ENCODE data around the gene PCNT. TPM values are rescaled to one million over a fixed set of nuclear protein-coding genes. Genes with fewer than 3 reads are reported as not detected.

The PCNT gene
- total RNA-seq, 1 donor from 2014 or later = 11.1 TPM

DNA sequence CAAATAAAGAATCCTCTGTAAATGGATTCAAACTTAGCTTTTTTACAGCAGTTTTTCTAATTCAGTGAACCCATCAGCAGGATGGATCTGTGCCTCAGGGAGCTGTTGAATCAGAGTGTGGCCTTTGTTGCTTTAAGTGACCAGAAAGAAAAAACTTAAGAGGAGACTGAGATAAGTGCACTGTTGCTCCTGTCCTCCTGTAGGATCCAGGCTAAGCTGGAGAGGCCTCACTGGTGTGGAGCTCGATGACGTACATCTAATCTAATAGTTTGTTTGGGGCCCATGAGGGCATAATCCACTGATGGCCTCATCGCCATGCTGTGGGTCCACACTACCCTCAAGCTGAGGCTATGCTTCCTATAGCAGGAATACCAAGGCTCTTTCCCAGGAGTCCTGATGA lies 145.3 kb downstream of the PCNT start:
- FAIRE-seq = no peak

GRCh38 chr21:46471514-46471913 lies 147.6 kb downstream of the PCNT start:
- DNase-seq (ENCODE audit: low read depth) = no peak
- no peaks in the 10 kb centered on the region for H3K27me3 ChIP-seq (ENCODE audit: control insufficient read depth, insufficient read depth, low read length)
- TF ChIP-seq, protein P1, sequence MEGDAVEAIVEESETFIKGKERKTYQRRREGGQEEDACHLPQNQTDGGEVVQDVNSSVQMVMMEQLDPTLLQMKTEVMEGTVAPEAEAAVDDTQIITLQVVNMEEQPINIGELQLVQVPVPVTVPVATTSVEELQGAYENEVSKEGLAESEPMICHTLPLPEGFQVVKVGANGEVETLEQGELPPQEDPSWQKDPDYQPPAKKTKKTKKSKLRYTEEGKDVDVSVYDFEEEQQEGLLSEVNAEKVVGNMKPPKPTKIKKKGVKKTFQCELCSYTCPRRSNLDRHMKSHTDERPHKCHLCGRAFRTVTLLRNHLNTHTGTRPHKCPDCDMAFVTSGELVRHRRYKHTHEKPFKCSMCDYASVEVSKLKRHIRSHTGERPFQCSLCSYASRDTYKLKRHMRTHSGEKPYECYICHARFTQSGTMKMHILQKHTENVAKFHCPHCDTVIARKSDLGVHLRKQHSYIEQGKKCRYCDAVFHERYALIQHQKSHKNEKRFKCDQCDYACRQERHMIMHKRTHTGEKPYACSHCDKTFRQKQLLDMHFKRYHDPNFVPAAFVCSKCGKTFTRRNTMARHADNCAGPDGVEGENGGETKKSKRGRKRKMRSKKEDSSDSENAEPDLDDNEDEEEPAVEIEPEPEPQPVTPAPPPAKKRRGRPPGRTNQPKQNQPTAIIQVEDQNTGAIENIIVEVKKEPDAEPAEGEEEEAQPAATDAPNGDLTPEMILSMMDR (IDR thresholded peaks at IDR 0.05; ENCODE audit: insufficient read depth, low read length, severe bottlenecking) = no peak
- H3K36me3 ChIP-seq (ENCODE audit: control insufficient read depth, insufficient read depth, low read length) = peaks cover 5% of the 10 kb centered on the region
- H3K4me3 ChIP-seq (ENCODE audit: low read depth, low read length) = no peak overlapping the region
- FAIRE-seq = no peak

More for the DNA sequence above, 145.3 kb downstream of the PCNT start:
- DNase-seq (ENCODE audit: low read depth) = no peak
- Histone ChIP-seq H3K36me3 (ENCODE audit: control insufficient read depth, insufficient read depth, low read length) (peaks cover 5% of the 10 kb centered on the region), H3K4me3 (ENCODE audit: low read depth, low read length) (no peak overlapping the region), H3K27me3 (ENCODE audit: control insufficient read depth, insufficient read depth, low read length) (no peaks in the 10 kb centered on the region)
- TF ChIP-seq, protein P1 (IDR thresholded peaks at IDR 0.05; ENCODE audit: insufficient read depth, low read length, severe bottlenecking) = no peak

DNA sequence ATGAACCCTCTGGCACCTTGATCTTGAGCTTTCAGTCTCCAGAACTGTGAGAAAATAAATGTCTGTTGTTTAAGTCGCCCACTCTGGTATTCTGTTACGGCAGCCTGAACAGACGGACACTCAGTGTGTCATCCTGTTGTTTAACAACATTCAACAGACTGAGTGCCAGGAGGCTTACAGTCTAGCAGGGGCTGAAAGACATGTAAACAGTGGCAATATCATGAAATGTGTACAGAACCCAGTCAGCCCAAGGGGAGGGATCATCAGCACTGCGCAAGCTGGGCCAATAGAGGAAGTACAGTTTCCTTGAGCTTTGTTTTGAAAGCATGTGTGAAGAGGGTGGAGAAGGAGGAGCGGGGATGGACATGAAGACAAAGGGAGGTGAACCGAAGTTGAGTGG lies 148.3 kb downstream of the PCNT start:
- FAIRE-seq (peak; percentile 43), DNase-seq (ENCODE audit: low read depth) (no peak)
- no peaks in the 10 kb centered on the region for H3K27me3 ChIP-seq (ENCODE audit: control insufficient read depth, insufficient read depth, low read length)
- H3K36me3 ChIP-seq (ENCODE audit: control insufficient read depth, insufficient read depth, low read length) = peaks cover 5% of the 10 kb centered on the region
- no peak overlapping the region for H3K4me3 ChIP-seq (ENCODE audit: low read depth, low read length)
- TF ChIP-seq, protein P1 (IDR thresholded peaks at IDR 0.05; ENCODE audit: insufficient read depth, low read length, severe bottlenecking) = no peak

DNA sequence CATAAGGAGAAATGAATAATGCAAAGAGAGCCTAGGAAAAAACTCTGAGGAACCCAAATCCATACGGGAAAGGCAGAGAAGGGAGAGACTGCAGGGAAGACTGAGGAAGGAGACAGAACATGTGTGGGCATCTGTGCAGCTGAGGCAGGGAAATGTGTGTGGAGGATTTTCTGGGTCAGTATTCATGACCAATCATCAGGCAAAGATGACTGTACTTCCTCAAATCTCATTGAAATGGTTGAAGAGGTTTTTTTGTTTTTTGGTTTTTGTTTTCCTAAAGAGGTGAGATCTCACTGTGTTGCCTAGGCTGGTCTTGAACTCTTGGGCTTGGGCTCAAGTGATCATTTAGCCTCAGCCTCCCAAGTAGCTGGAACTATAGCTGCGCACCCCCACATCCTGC lies 150.4 kb downstream of the PCNT start:
- no peaks in the 10 kb centered on the region for H3K27me3 ChIP-seq (ENCODE audit: control insufficient read depth, insufficient read depth, low read length)
- FAIRE-seq = no peak
- H3K4me3 ChIP-seq (ENCODE audit: low read depth, low read length) = no peak overlapping the region
- DNase-seq (ENCODE audit: low read depth) = peak; percentile 19
- H3K36me3 ChIP-seq (ENCODE audit: control insufficient read depth, insufficient read depth, low read length) = peaks cover 4% of the 10 kb centered on the region
- TF ChIP-seq, protein P1 (IDR thresholded peaks at IDR 0.05; ENCODE audit: insufficient read depth, low read length, severe bottlenecking) = no peak

GRCh38 chr21:46475296-46475695 lies 151.3 kb downstream of the PCNT start:
- H3K36me3 ChIP-seq (ENCODE audit: control insufficient read depth, insufficient read depth, low read length) = peaks cover 3% of the 10 kb centered on the region
- H3K4me3 ChIP-seq (ENCODE audit: low read depth, low read length) = no peak overlapping the region
- FAIRE-seq (no peak), DNase-seq (ENCODE audit: low read depth) (no peak)
- H3K27me3 ChIP-seq (ENCODE audit: control insufficient read depth, insufficient read depth, low read length) = no peaks in the 10 kb centered on the region
- TF ChIP-seq, protein P1 (IDR thresholded peaks at IDR 0.05; ENCODE audit: insufficient read depth, low read length, severe bottlenecking) = no peak

- TF ChIP-seq, protein P1 (IDR thresholded peaks at IDR 0.05; ENCODE audit: insufficient read depth, low read length, severe bottlenecking) = no peak
- peak; percentile 81 for DNase-seq (ENCODE audit: low read depth)
- no peak overlapping the region for H3K4me3 ChIP-seq (ENCODE audit: low read depth, low read length)
- peaks cover 3% of the 10 kb centered on the region for H3K36me3 ChIP-seq (ENCODE audit: control insufficient read depth, insufficient read depth, low read length)
- H3K27me3 ChIP-seq (ENCODE audit: control insufficient read depth, insufficient read depth, low read length) = no peaks in the 10 kb centered on the region
- FAIRE-seq = no peak
Observed at GRCh38 chr21:46477765-46478164, 153.8 kb downstream of the PCNT start.
